ENCODE measurements around the gene CHST15. TPM values are rescaled to one million over a fixed set of nuclear protein-coding genes. Genes with fewer than 3 reads are reported as not detected.

The CHST15 gene
- total RNA-seq, 2 donors from 2014 or later, result 7.5 to 14.9 TPM

GRCh38 chr10:124124123-124124768 lies 30.8 kb upstream of the CHST15 start:
- H3K27me3 ChIP-seq (ENCODE audit: control insufficient read depth, insufficient read depth, low read length, poor library complexity, severe bottlenecking), result no peaks in the 10 kb centered on the region

GRCh38 chr10:124123156-124123555 lies 29.8 kb upstream of the CHST15 start:
- Histone ChIP-seq H3K4me1 (ENCODE audit: control insufficient read depth, insufficient read depth, low read length) (no peaks in the 10 kb centered on the region), H3K9ac (ENCODE audit: extremely low read depth, low read length, poor library complexity, severe bottlenecking) (no peak overlapping the region), H3K27me3 (ENCODE audit: control insufficient read depth, insufficient read depth, low read length, poor library complexity, severe bottlenecking) (no peaks in the 10 kb centered on the region), H3K9me3 (ENCODE audit: control insufficient read depth, low read length) (no peaks in the 10 kb centered on the region), H3K4me3 (ENCODE audit: low read length) (no peak overlapping the region), H3K36me3 (ENCODE audit: control insufficient read depth, insufficient read depth, low read length) (no peaks in the 10 kb centered on the region), H3K27ac (ENCODE audit: low read depth, low read length) (no peak overlapping the region)
- Mint-ChIP-seq H3K27me3 (ENCODE audit: insufficient read depth) (no peaks in the 10 kb centered on the region), H3K27ac (no peak overlapping the region), H3K4me3 (no peak overlapping the region), H3K9me3 (no peaks in the 10 kb centered on the region), H3K4me1 (peaks cover 2% of the 10 kb centered on the region), H3K36me3 (ENCODE audit: low read depth) (no peaks in the 10 kb centered on the region)
- no peak for TF ChIP-seq CTCF (conservative IDR thresholded peaks at IDR 0.05)
- DNase-seq, result no peak
- WGBS, 2 experiments (ENCODE audit: insufficient coverage in 1 of 2, insufficient read length in 1 of 2), result 90 to 91% methylated on average over 6 to 8 of the region's 8 CpGs

More at GRCh38 chr10:124124123-124124768, 30.8 kb upstream of the CHST15 start:
- Mint-ChIP-seq H3K27ac (no peak overlapping the region), H3K27me3 (ENCODE audit: insufficient read depth) (no peaks in the 10 kb centered on the region), H3K4me1 (peaks cover 2% of the 10 kb centered on the region), H3K36me3 (ENCODE audit: low read depth) (no peaks in the 10 kb centered on the region), H3K9me3 (no peaks in the 10 kb centered on the region), H3K4me3 (no peak overlapping the region)
- H3K4me1 ChIP-seq (ENCODE audit: control insufficient read depth, insufficient read depth, low read length), result no peaks in the 10 kb centered on the region
- no peak overlapping the region for H3K4me3 ChIP-seq (ENCODE audit: low read length)
- TF ChIP-seq CTCF (conservative IDR thresholded peaks at IDR 0.05), result no peak
- no peak overlapping the region for H3K27ac ChIP-seq (ENCODE audit: low read depth, low read length)
- no peaks in the 10 kb centered on the region for H3K9me3 ChIP-seq (ENCODE audit: control insufficient read depth, low read length)
- H3K36me3 ChIP-seq (ENCODE audit: control insufficient read depth, insufficient read depth, low read length), result no peaks in the 10 kb centered on the region
- no peak overlapping the region for H3K9ac ChIP-seq (ENCODE audit: extremely low read depth, low read length, poor library complexity, severe bottlenecking)
- no peak for DNase-seq
- WGBS, 2 experiments (ENCODE audit: insufficient coverage in 1 of 2, insufficient read length in 1 of 2), result 90 to 94% methylated on average over 10 of the region's 10 CpGs

GRCh38 chr10:124122211-124122610 lies 28.8 kb upstream of the CHST15 start:
- Histone ChIP-seq H3K36me3 (ENCODE audit: control insufficient read depth, insufficient read depth, low read length) (no peaks in the 10 kb centered on the region), H3K9me3 (ENCODE audit: control insufficient read depth, low read length) (no peaks in the 10 kb centered on the region), H3K4me3 (ENCODE audit: low read length) (no peak overlapping the region), H3K27me3 (ENCODE audit: control insufficient read depth, insufficient read depth, low read length, poor library complexity, severe bottlenecking) (no peaks in the 10 kb centered on the region), H3K9ac (ENCODE audit: extremely low read depth, low read length, poor library complexity, severe bottlenecking) (no peak overlapping the region), H3K27ac (ENCODE audit: low read depth, low read length) (no peak overlapping the region), H3K4me1 (ENCODE audit: control insufficient read depth, insufficient read depth, low read length) (no peaks in the 10 kb centered on the region)
- peaks cover 2% of the 10 kb centered on the region for H3K4me1 Mint-ChIP-seq
- H3K4me3 Mint-ChIP-seq, result no peak overlapping the region
- WGBS, 2 experiments (ENCODE audit: insufficient coverage in 1 of 2, insufficient read length in 1 of 2), result 93 to 94% methylated on average over 13 of the region's 13 CpGs
- no peak for DNase-seq
- no peaks in the 10 kb centered on the region for H3K9me3 Mint-ChIP-seq
- H3K36me3 Mint-ChIP-seq (ENCODE audit: low read depth), result no peaks in the 10 kb centered on the region
- no peaks in the 10 kb centered on the region for H3K27me3 Mint-ChIP-seq (ENCODE audit: insufficient read depth)
- no peak for TF ChIP-seq CTCF (conservative IDR thresholded peaks at IDR 0.05)
- H3K27ac Mint-ChIP-seq, result no peak overlapping the region
